ENCODE results near the gene RGL4.

The RGL4 gene

GRCh38 chr22:23682077-23682476 lies 8.7 kb upstream of the RGL4 start:
- Histone ChIP-seq H2AK5ac (ENCODE audit: low read length) (no peak overlapping the region), H3K23ac (ENCODE audit: low read length) (no peak overlapping the region), H3K79me2 (ENCODE audit: control insufficient read depth, insufficient read depth, low read length, poor library complexity) (no peaks in the 10 kb centered on the region), H2BK12ac (ENCODE audit: low read length) (no peak overlapping the region), H4K91ac (ENCODE audit: low read depth, low read length) (no peak overlapping the region), H3K4me1 (ENCODE audit: control insufficient read depth in 1 of 2, insufficient read depth in 2 of 2, low read length in 2 of 2) (no peaks in the 10 kb centered on the region), H3K4ac (ENCODE audit: low read depth, low read length) (no peak overlapping the region), H3K27ac (ENCODE audit: low read depth, low read length) (no peak overlapping the region), H3K18ac (ENCODE audit: low read length) (no peak overlapping the region), H4K12ac (ENCODE audit: low read depth, low read length) (no peak overlapping the region), H3K27me3 (ENCODE audit: insufficient read depth, low read length) (no peaks in the 10 kb centered on the region), H3K4me2 (ENCODE audit: low read length) (no peak overlapping the region), H3K4me3 (ENCODE audit: low read depth, low read length) (no peak overlapping the region), H4K8ac (ENCODE audit: low read depth, low read length) (no peak overlapping the region), H2BK5ac (ENCODE audit: low read depth, low read length, poor library complexity) (no peak overlapping the region), H3K14ac (ENCODE audit: low read length) (no peak overlapping the region), H2BK120ac (ENCODE audit: insufficient read depth, low read length, poor library complexity) (no peak overlapping the region), H3K79me1 (ENCODE audit: low read length) (no peaks in the 10 kb centered on the region), H3K36me3 (ENCODE audit: control insufficient read depth in 1 of 2, insufficient read depth in 2 of 2, low read length in 2 of 2) (peaks cover 16 to 24% of the 10 kb centered on the region in 2 experiments), H3K9me3 (ENCODE audit: insufficient read depth, low read depth, low read length) (peaks cover 1% of the 10 kb centered on the region), H2AFZ (ENCODE audit: insufficient read depth, low read length, poor library complexity) (no peak overlapping the region), H3K9ac (ENCODE audit: low read length) (no peak overlapping the region)
- WGBS (ENCODE audit: extremely low coverage, insufficient coverage, insufficient read length): no CpG with 5 or more reads among the region's 5 CpGs
- no peak for DNase-seq

GRCh38 chr22:23682827-23683355 lies 7.9 kb upstream of the RGL4 start:
- H3K9ac ChIP-seq (ENCODE audit: low read length): no peak overlapping the region
- no peak overlapping the region for H3K4me2 ChIP-seq (ENCODE audit: low read length)
- no peak overlapping the region for H3K14ac ChIP-seq (ENCODE audit: low read length)
- H3K23ac ChIP-seq (ENCODE audit: low read length): no peak overlapping the region
- no peak overlapping the region for H2BK12ac ChIP-seq (ENCODE audit: low read length)
- no peak overlapping the region for H2BK5ac ChIP-seq (ENCODE audit: low read depth, low read length, poor library complexity)
- H3K79me1 ChIP-seq (ENCODE audit: low read length): no peaks in the 10 kb centered on the region
- no peak overlapping the region for H3K18ac ChIP-seq (ENCODE audit: low read length)
- no peak overlapping the region for H4K91ac ChIP-seq (ENCODE audit: low read depth, low read length)
- no peak for DNase-seq
- no peak overlapping the region for H3K4me3 ChIP-seq (ENCODE audit: low read depth, low read length)
- no peak overlapping the region for H4K12ac ChIP-seq (ENCODE audit: low read depth, low read length)
- H3K36me3 ChIP-seq (ENCODE audit: control insufficient read depth in 1 of 2, insufficient read depth in 2 of 2, low read length in 2 of 2): peaks cover 16 to 24% of the 10 kb centered on the region in 2 experiments
- H3K79me2 ChIP-seq (ENCODE audit: control insufficient read depth, insufficient read depth, low read length, poor library complexity): no peaks in the 10 kb centered on the region
- H2BK120ac ChIP-seq (ENCODE audit: insufficient read depth, low read length, poor library complexity): no peak overlapping the region
- no peak overlapping the region for H2AFZ ChIP-seq (ENCODE audit: insufficient read depth, low read length, poor library complexity)
- H2AK5ac ChIP-seq (ENCODE audit: low read length): no peak overlapping the region
- H3K27ac ChIP-seq (ENCODE audit: low read depth, low read length): no peak overlapping the region
- H3K9me3 ChIP-seq (ENCODE audit: insufficient read depth, low read depth, low read length): peaks cover 1% of the 10 kb centered on the region
- no peak overlapping the region for H4K8ac ChIP-seq (ENCODE audit: low read depth, low read length)
- no peaks in the 10 kb centered on the region for H3K27me3 ChIP-seq (ENCODE audit: insufficient read depth, low read length)
- no CpG with 5 or more reads among the region's 4 CpGs for WGBS (ENCODE audit: extremely low coverage, insufficient coverage, insufficient read length)
- no peak overlapping the region for H3K4ac ChIP-seq (ENCODE audit: low read depth, low read length)
- no peaks in the 10 kb centered on the region for H3K4me1 ChIP-seq (ENCODE audit: control insufficient read depth in 1 of 2, insufficient read depth in 2 of 2, low read length in 2 of 2)

GRCh38 chr22:23683545-23683944 lies 7.3 kb upstream of the RGL4 start:
- no peak for DNase-seq
- Histone ChIP-seq H3K18ac (ENCODE audit: low read length) (no peak overlapping the region), H2AFZ (ENCODE audit: insufficient read depth, low read length, poor library complexity) (no peak overlapping the region), H3K4me3 (ENCODE audit: low read depth, low read length) (no peak overlapping the region), H3K14ac (ENCODE audit: low read length) (no peak overlapping the region), H3K79me1 (ENCODE audit: low read length) (no peaks in the 10 kb centered on the region), H3K4me1 (ENCODE audit: control insufficient read depth in 1 of 2, insufficient read depth in 2 of 2, low read length in 2 of 2) (no peaks in the 10 kb centered on the region), H2BK12ac (ENCODE audit: low read length) (no peak overlapping the region), H3K23ac (ENCODE audit: low read length) (no peak overlapping the region), H4K91ac (ENCODE audit: low read depth, low read length) (no peak overlapping the region), H4K8ac (ENCODE audit: low read depth, low read length) (no peak overlapping the region), H2BK5ac (ENCODE audit: low read depth, low read length, poor library complexity) (no peak overlapping the region), H3K79me2 (ENCODE audit: control insufficient read depth, insufficient read depth, low read length, poor library complexity) (no peaks in the 10 kb centered on the region), H2BK120ac (ENCODE audit: insufficient read depth, low read length, poor library complexity) (no peak overlapping the region), H3K9ac (ENCODE audit: low read length) (no peak overlapping the region), H3K4ac (ENCODE audit: low read depth, low read length) (no peak overlapping the region), H2AK5ac (ENCODE audit: low read length) (no peak overlapping the region), H3K9me3 (ENCODE audit: insufficient read depth, low read depth, low read length) (peaks cover 1% of the 10 kb centered on the region), H3K36me3 (ENCODE audit: control insufficient read depth in 1 of 2, insufficient read depth in 2 of 2, low read length in 2 of 2) (peaks cover 23 to 24% of the 10 kb centered on the region in 2 experiments), H3K27ac (ENCODE audit: low read depth, low read length) (no peak overlapping the region), H3K4me2 (ENCODE audit: low read length) (no peak overlapping the region), H3K27me3 (ENCODE audit: insufficient read depth, low read length) (no peaks in the 10 kb centered on the region), H4K12ac (ENCODE audit: low read depth, low read length) (no peak overlapping the region)
- WGBS (ENCODE audit: extremely low coverage, insufficient coverage, insufficient read length): no CpG with 5 or more reads among the region's 8 CpGs

DNA sequence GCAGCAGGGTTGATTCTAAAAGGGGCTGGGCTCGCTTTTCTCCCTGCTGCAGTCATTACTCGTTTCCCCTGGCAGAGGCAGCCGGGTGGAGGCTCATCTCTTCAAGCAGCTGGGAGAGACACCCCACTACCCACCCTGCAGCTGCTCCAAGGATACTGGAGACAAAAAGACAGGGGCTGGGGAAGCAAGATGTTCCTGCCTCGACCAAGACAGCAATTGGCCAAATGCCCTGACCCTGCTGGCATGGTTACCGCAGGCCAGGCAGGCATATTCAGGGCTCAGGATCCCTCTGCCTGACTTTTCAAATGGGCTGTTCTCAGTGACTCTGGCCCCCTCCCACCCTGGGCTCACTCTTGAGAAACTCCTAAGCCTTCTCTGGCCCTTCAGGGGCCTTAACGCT lies 6.8 kb upstream of the RGL4 start:
- H3K4me2 ChIP-seq (ENCODE audit: low read length): no peak overlapping the region
- H2AK5ac ChIP-seq (ENCODE audit: low read length): no peak overlapping the region
- H3K4me1 ChIP-seq (ENCODE audit: control insufficient read depth in 1 of 2, insufficient read depth in 2 of 2, low read length in 2 of 2): no peaks in the 10 kb centered on the region
- H3K4me3 ChIP-seq (ENCODE audit: low read depth, low read length): no peak overlapping the region
- no peak overlapping the region for H3K23ac ChIP-seq (ENCODE audit: low read length)
- no peak overlapping the region for H4K91ac ChIP-seq (ENCODE audit: low read depth, low read length)
- no peaks in the 10 kb centered on the region for H3K27me3 ChIP-seq (ENCODE audit: insufficient read depth, low read length)
- H2AFZ ChIP-seq (ENCODE audit: insufficient read depth, low read length, poor library complexity): no peak overlapping the region
- no peak overlapping the region for H3K18ac ChIP-seq (ENCODE audit: low read length)
- H4K12ac ChIP-seq (ENCODE audit: low read depth, low read length): no peak overlapping the region
- no peak overlapping the region for H3K4ac ChIP-seq (ENCODE audit: low read depth, low read length)
- H3K9me3 ChIP-seq (ENCODE audit: insufficient read depth, low read depth, low read length): peaks cover 1% of the 10 kb centered on the region
- H2BK5ac ChIP-seq (ENCODE audit: low read depth, low read length, poor library complexity): no peak overlapping the region
- no peak overlapping the region for H4K8ac ChIP-seq (ENCODE audit: low read depth, low read length)
- no peaks in the 10 kb centered on the region for H3K79me2 ChIP-seq (ENCODE audit: control insufficient read depth, insufficient read depth, low read length, poor library complexity)
- no peak overlapping the region for H3K14ac ChIP-seq (ENCODE audit: low read length)
- no CpG with 5 or more reads among the region's 6 CpGs for WGBS (ENCODE audit: extremely low coverage, insufficient coverage, insufficient read length)
- no peak for DNase-seq
- no peak overlapping the region for H2BK120ac ChIP-seq (ENCODE audit: insufficient read depth, low read length, poor library complexity)
- H3K27ac ChIP-seq (ENCODE audit: low read depth, low read length): no peak overlapping the region
- no peaks in the 10 kb centered on the region for H3K79me1 ChIP-seq (ENCODE audit: low read length)
- H3K36me3 ChIP-seq (ENCODE audit: control insufficient read depth in 1 of 2, insufficient read depth in 2 of 2, low read length in 2 of 2): peaks cover 24 to 25% of the 10 kb centered on the region in 2 experiments
- no peak overlapping the region for H3K9ac ChIP-seq (ENCODE audit: low read length)
- H2BK12ac ChIP-seq (ENCODE audit: low read length): no peak overlapping the region

Data from trophoblast cell (in vitro differentiated cells and primary cell).